ENCODE measurements around the gene COMMD8.

COMMD8 gene

GRCh38 chr4:47471591-47471990 is 8.1 kb upstream of the COMMD8 start:
- no peak for DNase-seq

- no peak for DNase-seq
Measured at GRCh38 chr4:47471064-47471463, 7.6 kb upstream of the COMMD8 start.

- peak; percentile 73 for DNase-seq
Measured at GRCh38 chr4:47469951-47470350, 6.4 kb upstream of the COMMD8 start.

GRCh38 chr4:47468706-47469365 is 5.3 kb upstream of the COMMD8 start:
- DNase-seq, result peak; percentile 63

- DNase-seq, result no peak
Measured at GRCh38 chr4:47466056-47466785, 2.7 kb upstream of the COMMD8 start.

- DNase-seq, result no peak
Measured at GRCh38 chr4:47465004-47465403, 1.5 kb upstream of the COMMD8 start.

GRCh38 chr4:47462799-47463234 is 685 bp downstream of the COMMD8 start:
- DNase-seq, result no peak

GRCh38 chr4:47451657-47452056 is 11.8 kb downstream of the COMMD8 start:
- DNase-seq, result peak; percentile 40

- DNase-seq, result no peak
Measured at GRCh38 chr4:47444031-47444430, 19.5 kb downstream of the COMMD8 start.

GRCh38 chr4:47442980-47443379 is 20.5 kb downstream of the COMMD8 start:
- no peak for DNase-seq

- no peak for DNase-seq
Measured at GRCh38 chr4:47434931-47435330, 28.6 kb downstream of the COMMD8 start.

- DNase-seq, result no peak
Measured at GRCh38 chr4:47432749-47433148, 30.8 kb downstream of the COMMD8 start.

- no peak for DNase-seq
Measured at GRCh38 chr4:47427935-47428334, 35.6 kb downstream of the COMMD8 start.

GRCh38 chr4:47425628-47426027 is 37.9 kb downstream of the COMMD8 start:
- no peak for DNase-seq

- DNase-seq, result no peak
Measured at GRCh38 chr4:47419296-47419695, 44.2 kb downstream of the COMMD8 start.

- DNase-seq, result no peak
Measured at GRCh38 chr4:47418147-47418546, 45.4 kb downstream of the COMMD8 start.

- no peak for DNase-seq
Measured at GRCh38 chr4:47415719-47416118, 47.8 kb downstream of the COMMD8 start.

- DNase-seq, result no peak
Measured at GRCh38 chr4:47413521-47413920, 50.0 kb downstream of the COMMD8 start.

- no peak for DNase-seq
Measured at GRCh38 chr4:47410271-47410670, 53.2 kb downstream of the COMMD8 start.

- DNase-seq, result no peak
Measured at GRCh38 chr4:47406408-47406807, 57.1 kb downstream of the COMMD8 start.

Measured in fibroblast of skin of back (primary cell).